Measurements from ENCODE around the gene USP24.

The USP24 gene

DNA sequence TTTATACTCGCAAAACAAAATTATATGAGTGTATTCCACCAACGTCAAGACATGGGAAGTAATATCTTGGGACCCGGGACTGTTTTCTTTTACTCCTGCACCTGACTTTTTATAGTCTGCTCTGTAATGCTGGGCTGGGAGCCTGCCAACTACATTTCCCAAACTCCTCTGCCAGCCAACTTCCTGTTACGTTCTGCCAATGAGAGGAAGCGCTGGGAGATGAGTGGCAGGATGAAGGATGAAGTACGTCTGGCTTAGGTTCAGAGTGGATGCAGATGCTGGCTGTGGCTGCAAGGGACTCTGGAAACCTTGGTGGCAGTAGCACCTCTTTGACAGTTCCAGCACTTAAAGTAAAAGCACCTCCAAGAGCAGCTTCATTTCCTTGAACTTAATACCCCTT is 59.6 kb downstream of the USP24 start:
- DNase-seq (ENCODE audit: low spot score): no peak

DNA sequence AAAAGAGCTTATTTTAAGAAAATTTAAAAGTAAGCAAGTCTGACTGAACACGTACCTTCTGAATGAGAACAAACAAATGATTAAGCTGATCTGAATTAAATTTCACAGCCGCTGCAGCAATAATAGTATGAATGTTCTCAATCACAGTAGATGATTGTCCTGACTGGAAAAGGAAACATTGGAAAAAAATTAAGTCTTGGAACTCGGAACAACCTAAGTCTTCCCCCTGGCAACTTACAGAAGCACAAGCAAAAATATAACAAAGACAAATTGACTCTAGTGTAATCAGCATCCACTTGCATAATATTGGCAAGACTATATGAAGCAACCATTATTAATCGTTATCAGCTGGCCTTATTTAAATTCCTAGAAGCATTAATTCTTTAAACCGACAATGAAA is 60.5 kb downstream of the USP24 start:
- no peak for DNase-seq (ENCODE audit: low spot score)

DNA sequence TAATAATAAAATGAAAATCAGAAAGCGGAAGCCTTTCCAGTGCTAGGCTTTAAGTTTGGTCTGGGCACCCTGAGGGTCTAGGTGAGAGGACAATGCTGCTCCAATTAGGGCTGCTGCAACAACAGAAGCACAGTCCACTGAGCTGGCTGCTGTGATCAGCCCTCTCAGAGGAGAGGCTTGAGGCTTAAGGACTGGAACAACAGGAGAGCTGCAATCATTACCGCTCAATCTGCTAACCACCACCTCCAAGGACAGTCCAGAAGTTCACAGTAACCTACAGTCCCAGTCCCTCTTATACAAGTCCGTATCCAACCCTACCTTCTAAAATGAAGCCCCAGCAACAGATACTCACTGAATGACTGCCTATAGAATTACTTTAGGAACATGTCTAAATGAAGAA is 62.1 kb downstream of the USP24 start:
- DNase-seq (ENCODE audit: low spot score): no peak

DNA sequence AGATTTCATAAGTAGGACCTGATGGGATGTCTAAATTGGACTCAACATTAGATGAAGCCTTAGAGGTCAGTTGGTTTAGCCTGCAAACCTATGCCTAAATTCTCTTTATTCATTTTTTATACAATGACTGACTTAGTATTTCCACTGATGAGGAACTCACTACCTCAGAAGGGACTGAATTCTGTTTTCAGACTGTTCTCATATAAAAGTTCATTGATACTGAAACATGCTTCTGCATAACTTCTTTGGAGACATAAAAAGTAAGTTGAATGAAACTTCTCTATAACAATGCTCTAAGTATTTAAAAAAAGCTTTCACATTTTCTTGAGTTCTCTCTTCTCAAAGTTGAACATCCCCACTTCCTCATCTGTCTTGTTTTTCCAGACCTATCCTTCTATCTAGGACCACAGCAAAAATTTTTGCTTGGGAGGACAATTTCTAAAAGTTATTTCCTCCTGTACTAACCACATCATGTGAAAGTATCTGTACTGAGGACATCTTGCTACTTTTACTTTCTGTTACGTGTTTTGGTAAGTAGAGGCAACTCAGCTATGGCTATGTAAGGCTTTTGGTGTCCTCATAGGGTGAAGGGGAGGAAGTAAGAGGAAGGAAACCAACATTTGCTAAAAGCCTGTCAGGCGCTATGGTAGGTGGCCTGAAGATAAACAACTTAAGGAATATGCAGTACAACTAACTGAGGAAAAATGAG is 64.1 kb downstream of the USP24 start:
- peak; percentile 31 for DNase-seq (ENCODE audit: low spot score)

DNA sequence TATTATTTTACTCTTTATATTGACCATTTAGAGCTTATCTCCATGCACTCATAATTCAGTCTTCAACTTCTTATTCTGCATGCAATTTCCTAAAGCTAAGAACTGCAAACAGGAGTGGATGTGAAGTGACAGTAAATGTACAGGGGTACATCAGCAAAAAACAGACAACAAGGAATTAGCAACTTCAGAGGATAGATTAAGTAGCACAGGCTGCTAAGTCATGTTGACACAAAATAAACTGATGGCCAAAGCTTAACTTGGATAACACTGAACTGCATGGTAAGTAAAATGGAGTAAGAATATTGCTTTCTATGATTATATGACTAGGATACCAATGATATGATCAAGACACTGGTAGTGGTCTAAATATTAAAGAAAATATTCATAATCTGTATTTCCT is 66.5 kb downstream of the USP24 start:
- DNase-seq (ENCODE audit: low spot score): no peak

DNA sequence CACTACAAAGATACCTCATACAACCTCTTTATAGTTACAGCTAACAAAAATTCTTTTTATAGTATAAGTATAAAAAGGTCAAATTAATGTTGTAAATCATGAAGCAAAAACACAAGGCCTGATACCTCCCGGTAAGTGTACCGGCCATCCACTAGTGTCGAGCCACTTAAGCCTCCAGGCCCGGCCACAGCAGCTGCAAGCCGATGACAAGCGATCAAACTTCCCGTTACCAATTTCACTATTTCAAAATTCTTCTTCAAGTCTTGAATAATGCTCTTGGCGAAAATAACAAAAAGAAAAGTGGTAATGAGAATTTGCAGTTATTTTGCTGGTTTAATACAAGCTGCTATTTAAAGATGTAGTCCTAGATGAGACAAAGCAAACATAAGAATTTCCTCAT is 67.6 kb downstream of the USP24 start:
- no peak for DNase-seq (ENCODE audit: low spot score)

- no peak for DNase-seq (ENCODE audit: low spot score)
These were observed 68.4 kb downstream of the USP24 start for GRCh38 chr1:55146781-55147180.

GRCh38 chr1:55144886-55145285 is 70.3 kb downstream of the USP24 start:
- DNase-seq (ENCODE audit: low spot score): no peak

- no peak for DNase-seq (ENCODE audit: low spot score)
These were observed 71.5 kb downstream of the USP24 start for GRCh38 chr1:55143684-55144083.

DNA sequence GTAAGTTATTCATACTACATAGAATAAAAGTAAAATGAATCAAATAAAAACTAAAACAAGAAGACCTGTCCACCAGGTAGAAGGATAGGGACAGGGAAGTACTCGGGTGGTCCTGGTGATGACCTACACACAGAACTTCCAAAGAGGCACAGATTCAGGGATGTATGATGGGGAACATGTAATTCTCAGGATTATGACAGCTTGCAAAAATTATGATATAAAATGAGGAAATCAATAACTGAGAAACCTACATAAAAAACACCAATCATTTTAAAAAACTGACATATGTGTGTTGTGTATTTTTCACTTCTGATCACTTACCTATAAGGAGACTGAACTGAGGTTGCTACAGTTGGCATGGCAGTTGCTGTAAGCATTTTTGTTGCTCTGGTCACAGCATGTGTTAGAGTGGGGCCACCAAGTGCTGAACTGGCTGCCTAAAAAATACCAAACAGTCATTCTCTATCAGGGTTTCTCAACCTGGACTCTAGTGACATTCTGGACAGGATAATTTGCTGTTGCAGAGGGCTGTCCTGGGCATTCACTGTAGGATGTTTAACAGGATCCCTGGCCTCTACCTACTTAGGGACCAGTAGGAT is 73.8 kb downstream of the USP24 start:
- DNase-seq (ENCODE audit: low spot score): no peak

- peak; percentile 87 for DNase-seq (ENCODE audit: low spot score)
These were observed 74.6 kb downstream of the USP24 start for GRCh38 chr1:55140546-55140983.

- no peak for DNase-seq (ENCODE audit: low spot score)
These were observed 75.0 kb downstream of the USP24 start for GRCh38 chr1:55140137-55140536.

GRCh38 chr1:55138823-55139222 is 76.3 kb downstream of the USP24 start:
- DNase-seq (ENCODE audit: low spot score): peak; percentile 16

DNA sequence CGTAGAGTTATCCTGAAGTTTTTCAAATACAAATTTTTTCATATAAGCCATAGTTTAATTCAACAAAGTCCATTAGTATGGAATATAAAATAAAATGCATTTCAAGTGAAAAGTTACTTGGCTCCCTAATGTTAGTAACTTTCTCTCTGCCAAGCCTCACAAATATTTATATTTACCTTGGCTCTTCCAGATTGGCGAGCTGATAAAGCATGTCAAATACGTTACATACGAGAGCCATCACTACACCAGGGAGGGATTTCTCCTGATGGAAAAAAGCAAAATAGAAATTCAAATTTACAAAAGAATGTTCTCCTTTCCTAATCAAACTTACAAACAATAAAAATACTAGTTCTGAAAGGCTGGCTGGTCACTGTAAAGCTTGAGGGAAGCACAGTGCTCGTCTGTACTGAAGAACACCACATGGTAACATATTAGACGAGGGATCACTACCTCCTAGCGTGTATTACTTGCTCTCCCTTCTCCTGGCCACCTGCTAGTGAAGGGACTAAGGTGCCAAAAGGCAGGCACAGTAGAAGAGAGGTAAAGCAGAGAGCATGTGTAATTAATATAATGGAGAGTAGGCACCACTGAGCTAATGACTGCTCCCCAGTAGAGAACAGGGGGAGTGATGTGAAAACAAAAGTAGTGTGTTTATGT is 80.9 kb downstream of the USP24 start:
- DNase-seq (ENCODE audit: low spot score): no peak

- no peak for DNase-seq (ENCODE audit: low spot score)
These were observed 83.4 kb downstream of the USP24 start for GRCh38 chr1:55131801-55132200.

DNA sequence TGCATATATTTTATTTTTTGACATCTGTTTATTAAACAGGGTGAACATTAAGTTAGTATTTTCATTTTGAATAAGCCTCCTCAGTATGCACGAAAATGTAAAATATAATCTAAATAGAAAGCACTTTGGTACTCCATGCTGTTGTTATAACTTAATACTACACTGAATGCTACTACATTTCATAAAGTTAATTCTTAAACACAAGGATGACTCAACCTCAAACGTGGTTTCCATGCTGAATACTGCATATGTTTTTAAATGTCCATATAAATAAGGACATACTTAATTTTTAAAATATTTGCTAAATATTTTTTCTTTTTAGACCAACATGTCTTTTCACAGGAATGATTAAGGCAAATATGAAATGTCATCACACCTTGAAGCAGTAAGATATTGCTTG is 83.9 kb downstream of the USP24 start:
- no peak for DNase-seq (ENCODE audit: low spot score)

- DNase-seq (ENCODE audit: low spot score): no peak
These were observed 85.9 kb downstream of the USP24 start for GRCh38 chr1:55129194-55129728.

- no peak for DNase-seq (ENCODE audit: low spot score)
These were observed 86.7 kb downstream of the USP24 start for GRCh38 chr1:55128418-55128995.

- DNase-seq (ENCODE audit: low spot score): peak; percentile 43
These were observed 87.3 kb downstream of the USP24 start for GRCh38 chr1:55127827-55128343.

DNA sequence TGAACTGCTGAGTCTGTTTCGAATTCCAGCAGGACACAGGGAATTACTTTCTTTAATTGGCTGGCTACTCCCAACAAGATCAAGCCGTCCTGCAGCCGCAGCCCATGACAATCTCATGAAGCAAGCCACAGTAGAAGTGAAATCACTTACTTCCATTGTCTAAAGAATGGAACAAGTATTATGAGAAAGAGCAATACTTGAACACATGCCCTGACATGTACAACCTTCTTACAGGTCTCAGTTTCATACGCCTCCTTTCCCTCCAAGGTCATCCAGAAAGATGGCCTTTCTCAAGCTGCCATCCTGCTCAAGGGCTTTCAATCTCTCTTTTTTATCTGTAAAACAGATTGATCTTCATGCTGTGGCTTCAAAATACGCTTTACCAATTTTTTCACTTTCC is 90.7 kb downstream of the USP24 start:
- DNase-seq (ENCODE audit: low spot score): no peak

- DNase-seq (ENCODE audit: low spot score): no peak
These were observed 94.6 kb downstream of the USP24 start for GRCh38 chr1:55120538-55120937.

DNA sequence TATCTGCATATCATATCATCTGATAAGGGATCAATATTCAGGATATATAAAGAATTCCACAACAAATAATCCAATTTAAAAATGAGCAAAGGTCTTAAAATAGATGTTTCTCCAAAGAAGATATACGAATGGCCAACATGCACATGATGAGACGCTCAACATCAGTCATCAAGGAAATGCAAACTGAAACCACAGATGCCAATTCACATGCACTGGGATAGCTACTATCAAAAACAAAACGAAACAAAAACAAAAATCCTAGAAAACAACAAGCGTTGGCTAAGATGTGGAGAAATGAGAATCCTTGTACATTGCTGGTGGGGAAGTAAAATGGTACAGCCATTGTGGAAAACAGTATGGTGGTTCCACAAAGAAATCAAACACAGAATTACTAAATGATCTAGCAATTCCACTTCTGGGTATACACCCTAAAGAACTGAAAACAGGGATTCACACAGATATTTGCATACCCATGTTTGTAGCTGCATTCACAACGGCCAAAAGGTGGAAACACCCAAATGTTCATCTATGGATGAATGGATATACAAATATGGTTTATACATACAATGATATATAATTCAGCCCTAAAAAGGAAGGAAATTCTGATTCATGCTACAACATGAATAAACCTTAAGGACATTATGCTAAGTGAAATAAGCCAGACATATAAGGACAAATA is 96.4 kb downstream of the USP24 start:
- DNase-seq (ENCODE audit: low spot score): no peak

All from CD4-positive, alpha-beta T cell treated with Interleukin-15 for 4 hours (primary cell).